Right cardiac atrium (tissue), 5 donors: ENCODE results near the gene RIOX2. TPM values are rescaled to one million over a fixed set of nuclear protein-coding genes. Genes with fewer than 3 reads are reported as not detected.

Source experiments
- ATAC-seq, 2 donors: fragments of 200-7000 bp; cut with Tn5 transposase; one replicate each; pipeline versions ENCODE4 v1.8.0 to v1.9.1; 2020; ENCODE audit warnings: moderate library complexity in 2 of 2, mild to moderate bottlenecking in 1 of 2
- DNase-seq, 3 donors: peaks; one replicate each; pipeline ENCODE4 v3.0.0-alpha.2; 2020
- H3K27ac ChIP-seq: one replicate; pipeline ENCODE4 v1.5.1; 2013; ENCODE audit warnings: mild to moderate bottlenecking, low read length, control low read depth, moderate library complexity
- H3K27me3 ChIP-seq: one replicate; pipeline ENCODE4 v1.6.1; 2013; ENCODE audit not compliant: control insufficient read depth, insufficient read depth
- H3K4me1 ChIP-seq: one replicate; pipeline ENCODE4 v1.6.1; 2013; ENCODE audit warnings: low read length; ENCODE audit not compliant: control insufficient read depth, insufficient read depth
- H3K4me3 ChIP-seq: one replicate; pipeline ENCODE4 v1.5.1; 2013; ENCODE audit warnings: low read length, control low read depth
- H3K9me3 ChIP-seq: one replicate; pipeline ENCODE4 v1.6.1; 2013; ENCODE audit warnings: low read length; ENCODE audit not compliant: control insufficient read depth
- WGBS: extraction: QIAGEN DNeasy Blood & Tissue Kit; methylation state at CpG from one replicate; pipeline ENCODE4 v1.1.7; 2013; 5-methylcytosine and 5-hydroxymethylcytosine counted together
- intact Hi-C, 4 donors: fragments of 100-400 bp; cut with DNase I; formaldehyde crosslinking; loops; one replicate each; pipeline versions ENCODE4 v1.11.0 to v1.14.0; 2022 to 2023
- polyA plus RNA-seq: library from polyadenylated mRNA; stranded (reverse); fragments of 200-250 nt; gene quantifications from one replicate; pipeline ENCODE4 v1.2.3, GENCODE V29; 2013
- total RNA-seq, 4 donors: library from RNA; stranded (reverse); fragmentation: NEBNext Ultra II Directional; extraction: Animal tissue kit (Norgen Biotek cat#: 25700); gene quantifications; one replicate each; pipeline ENCODE4 v1.2.1, GENCODE V29; 2021
- donor health status: healthy with polysubstance abuse.
- donor health status: DM: no; HTN: yes; CAD: no.
- donor health status: DM: no; HTN: no; CAD: no.
- donor health status: DM: no; HTN: yes; CAD: no; lungs with severe emphysema.
- donor health status: DM: yes; HTN: yes; CAD: no.

RIOX2 gene
- total and polyA plus RNA-seq, 5 donors, result 9.3 to 15.3 (median 12.1) TPM

- intact Hi-C loops, result no loop called here
- Histone ChIP-seq H3K4me3 (no peak overlapping the region), H3K27ac (no peak overlapping the region), H3K9me3 (no peaks in the 10 kb centered on the region), H3K4me1 (no peaks in the 10 kb centered on the region), H3K27me3 (no peaks in the 10 kb centered on the region)
- no peak for ATAC-seq
- WGBS, result 79% methylated on average over 3 of the region's 3 CpGs
- DNase-seq, result no peak
These were observed 32.5 kb upstream of the RIOX2 start for GRCh38 chr3:98004721-98005120.

DNA sequence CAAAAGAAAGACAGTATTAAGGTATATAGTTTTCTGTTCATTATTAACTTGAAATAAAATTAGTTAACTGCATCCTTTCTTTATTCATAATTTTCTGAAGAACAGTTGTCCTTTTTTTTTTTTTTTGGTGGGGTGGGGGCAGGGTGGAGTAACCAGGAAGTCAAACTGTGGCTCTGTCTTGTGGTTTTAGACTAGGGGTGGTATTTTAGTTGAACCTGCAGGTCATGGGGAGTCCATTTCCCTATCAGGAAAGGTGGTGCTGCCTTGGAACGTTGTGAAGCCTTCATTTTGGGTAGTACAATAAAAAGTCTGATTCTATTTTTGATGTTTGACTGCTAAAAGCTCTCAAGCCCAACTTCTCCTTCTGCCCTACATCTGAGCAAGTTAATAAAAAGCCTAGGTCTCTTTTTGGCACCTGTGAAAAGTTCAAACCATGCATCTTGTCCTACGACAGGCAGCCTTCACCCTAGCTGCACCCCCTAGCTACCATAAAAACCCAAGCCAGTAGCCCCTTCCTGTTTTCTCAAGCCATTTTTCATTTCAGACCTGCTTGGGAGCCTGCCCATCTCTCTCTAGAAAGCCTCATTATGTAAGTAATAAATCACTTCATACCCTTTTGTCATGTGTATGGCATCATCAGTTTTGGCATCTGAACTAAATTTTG, 31.2 kb upstream of the RIOX2 start:
- intact Hi-C loops, result no loop called here
- no peak for DNase-seq

GRCh38 chr3:98002717-98003116, 30.5 kb upstream of the RIOX2 start:
- WGBS, result 92% methylated on average over 1 of the region's 1 CpG
- H3K9me3 ChIP-seq, result no peaks in the 10 kb centered on the region
- intact Hi-C loops, result no loop called here
- no peaks in the 10 kb centered on the region for H3K27me3 ChIP-seq
- no peaks in the 10 kb centered on the region for H3K4me1 ChIP-seq
- DNase-seq (no peak), ATAC-seq (no peak)
- H3K27ac ChIP-seq, result no peak overlapping the region
- no peak overlapping the region for H3K4me3 ChIP-seq

More for the DNA sequence above, 31.2 kb upstream of the RIOX2 start:
- Histone ChIP-seq H3K9me3 (no peaks in the 10 kb centered on the region), H3K4me1 (no peaks in the 10 kb centered on the region), H3K27me3 (no peaks in the 10 kb centered on the region), H3K27ac (no peak overlapping the region), H3K4me3 (no peak overlapping the region)
- 66% methylated on average over 2 of the region's 2 CpGs for WGBS
- no peak for ATAC-seq

- no peaks in the 10 kb centered on the region for H3K27me3 ChIP-seq
- no peak for ATAC-seq
- no peaks in the 10 kb centered on the region for H3K9me3 ChIP-seq
- no peak overlapping the region for H3K4me3 ChIP-seq
- H3K4me1 ChIP-seq, result no peaks in the 10 kb centered on the region
- WGBS, result 35% methylated on average over 1 of the region's 1 CpG
- no peak overlapping the region for H3K27ac ChIP-seq
- intact Hi-C loops, result no loop called here
- no peak for DNase-seq
These were observed 27.8 kb upstream of the RIOX2 start for GRCh38 chr3:97999994-98000393.

GRCh38 chr3:97999103-97999502, 26.9 kb upstream of the RIOX2 start:
- Histone ChIP-seq H3K27ac (no peak overlapping the region), H3K4me3 (no peak overlapping the region), H3K9me3 (no peaks in the 10 kb centered on the region), H3K27me3 (no peaks in the 10 kb centered on the region), H3K4me1 (no peaks in the 10 kb centered on the region)
- ATAC-seq (no peak), DNase-seq (no peak)
- WGBS, result 85% methylated on average over 5 of the region's 5 CpGs
- intact Hi-C loops, result no loop called here

- no peak overlapping the region for H3K4me3 ChIP-seq
- WGBS, result 85% methylated on average over 4 of the region's 4 CpGs
- intact Hi-C loops, result no loop called here
- no peaks in the 10 kb centered on the region for H3K9me3 ChIP-seq
- H3K27me3 ChIP-seq, result no peaks in the 10 kb centered on the region
- DNase-seq, result no peak
- H3K27ac ChIP-seq, result no peak overlapping the region
- no peaks in the 10 kb centered on the region for H3K4me1 ChIP-seq
- ATAC-seq, result no peak
These were observed 24.8 kb upstream of the RIOX2 start for GRCh38 chr3:97996988-97997387.

DNA sequence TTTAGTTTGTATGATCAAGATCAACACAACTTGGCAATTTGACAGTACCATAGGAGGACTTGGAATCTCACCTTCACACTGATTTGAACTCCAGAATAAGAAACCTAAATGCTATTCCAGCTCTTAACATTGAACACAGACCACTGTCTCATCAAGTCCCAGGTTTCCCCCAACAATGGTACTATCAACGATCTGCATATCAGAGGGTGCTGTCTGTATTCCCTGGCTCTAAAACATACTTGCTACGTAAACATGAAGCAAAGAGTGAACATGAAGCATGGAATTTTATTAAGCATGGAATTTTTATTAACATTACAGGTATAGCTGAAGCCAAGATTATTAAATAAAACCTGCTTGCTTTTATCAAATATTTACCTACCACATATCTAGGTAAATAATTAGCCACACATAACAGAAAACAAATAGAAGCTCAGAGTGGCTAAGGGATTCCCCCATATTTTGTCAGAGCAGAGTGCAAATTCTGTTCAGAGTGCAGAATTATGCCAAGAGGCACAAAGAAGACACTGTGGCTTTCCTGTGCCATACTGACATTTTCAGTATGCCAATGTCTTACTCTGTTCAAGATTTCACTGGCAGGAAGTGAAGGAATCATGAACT, 22.2 kb upstream of the RIOX2 start:
- H3K27ac ChIP-seq, result no peak overlapping the region
- no peak overlapping the region for H3K4me3 ChIP-seq
- H3K27me3 ChIP-seq, result no peaks in the 10 kb centered on the region
- WGBS, result 89% methylated on average over 2 of the region's 2 CpGs
- DNase-seq (no peak), ATAC-seq (no peak)
- no peaks in the 10 kb centered on the region for H3K9me3 ChIP-seq
- H3K4me1 ChIP-seq, result no peaks in the 10 kb centered on the region
- intact Hi-C loops, result no loop called here

- Histone ChIP-seq H3K27me3 (no peaks in the 10 kb centered on the region), H3K27ac (no peak overlapping the region), H3K9me3 (no peaks in the 10 kb centered on the region), H3K4me1 (no peaks in the 10 kb centered on the region), H3K4me3 (no peak overlapping the region)
- intact Hi-C loops, result no loop called here
- WGBS, result 77% methylated on average over 2 of the region's 2 CpGs
- ATAC-seq (no peak), DNase-seq (no peak)
These were observed 21.3 kb upstream of the RIOX2 start for GRCh38 chr3:97993526-97993925.

DNA sequence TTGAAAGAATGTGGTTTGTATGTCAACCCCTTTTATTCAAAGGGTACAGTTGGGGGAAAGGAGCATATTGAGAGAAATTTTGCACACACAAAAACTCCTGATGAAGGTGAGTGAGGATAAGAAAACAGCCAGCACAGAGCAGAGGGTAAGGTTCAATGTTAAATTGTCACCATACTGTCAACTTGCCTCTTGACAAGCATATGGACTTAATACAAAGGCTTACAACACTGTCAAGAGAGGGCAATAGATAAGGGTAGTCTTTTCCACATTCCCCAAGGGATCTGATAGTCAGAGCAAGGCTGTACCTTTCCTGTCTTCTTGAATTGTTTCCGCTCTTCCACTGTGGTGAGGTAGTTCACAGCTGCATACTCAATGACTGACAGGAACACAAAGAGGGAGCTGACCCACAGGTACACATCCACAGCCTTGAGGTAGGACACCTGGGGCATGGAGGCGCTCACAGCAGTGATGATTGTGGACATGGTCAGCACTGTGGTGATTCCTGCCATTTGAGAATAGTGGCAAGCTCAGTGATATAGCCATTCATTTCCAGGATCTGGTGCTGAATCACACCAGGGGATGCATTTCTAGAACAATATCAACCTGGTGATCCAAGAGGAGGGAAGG, 20.4 kb upstream of the RIOX2 start:
- no peaks in the 10 kb centered on the region for H3K4me1 ChIP-seq
- ATAC-seq (no peak), DNase-seq (no peak)
- no peaks in the 10 kb centered on the region for H3K9me3 ChIP-seq
- no peak overlapping the region for H3K4me3 ChIP-seq
- H3K27me3 ChIP-seq, result no peaks in the 10 kb centered on the region
- intact Hi-C loops, result no loop called here
- H3K27ac ChIP-seq, result no peak overlapping the region
- 87% methylated on average over 2 of the region's 2 CpGs for WGBS

DNA sequence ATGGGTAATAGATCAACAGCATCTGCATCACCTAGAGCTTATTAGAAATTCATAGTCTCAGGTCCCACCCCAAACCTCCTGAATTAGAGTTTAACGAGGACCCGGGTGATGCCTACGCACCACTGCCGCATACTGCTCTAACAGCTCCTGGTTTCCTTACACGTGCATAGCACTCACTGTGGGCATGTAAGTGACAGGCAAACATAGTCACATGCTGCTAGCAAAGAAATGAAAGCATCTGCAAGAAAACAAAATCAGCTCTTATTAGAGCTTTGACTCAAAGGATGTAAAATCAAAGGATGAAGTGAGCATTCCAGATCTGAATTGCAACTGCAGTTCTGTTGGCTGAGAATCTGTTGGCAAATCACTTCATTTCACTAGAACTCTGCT, 19.1 kb upstream of the RIOX2 start:
- H3K27me3 ChIP-seq, result no peaks in the 10 kb centered on the region
- ATAC-seq (no peak), DNase-seq (no peak)
- H3K9me3 ChIP-seq, result no peaks in the 10 kb centered on the region
- H3K4me3 ChIP-seq, result no peak overlapping the region
- H3K4me1 ChIP-seq, result no peaks in the 10 kb centered on the region
- H3K27ac ChIP-seq, result no peak overlapping the region
- 60% methylated on average over 5 of the region's 5 CpGs for WGBS
- intact Hi-C loops, result no loop called here

DNA sequence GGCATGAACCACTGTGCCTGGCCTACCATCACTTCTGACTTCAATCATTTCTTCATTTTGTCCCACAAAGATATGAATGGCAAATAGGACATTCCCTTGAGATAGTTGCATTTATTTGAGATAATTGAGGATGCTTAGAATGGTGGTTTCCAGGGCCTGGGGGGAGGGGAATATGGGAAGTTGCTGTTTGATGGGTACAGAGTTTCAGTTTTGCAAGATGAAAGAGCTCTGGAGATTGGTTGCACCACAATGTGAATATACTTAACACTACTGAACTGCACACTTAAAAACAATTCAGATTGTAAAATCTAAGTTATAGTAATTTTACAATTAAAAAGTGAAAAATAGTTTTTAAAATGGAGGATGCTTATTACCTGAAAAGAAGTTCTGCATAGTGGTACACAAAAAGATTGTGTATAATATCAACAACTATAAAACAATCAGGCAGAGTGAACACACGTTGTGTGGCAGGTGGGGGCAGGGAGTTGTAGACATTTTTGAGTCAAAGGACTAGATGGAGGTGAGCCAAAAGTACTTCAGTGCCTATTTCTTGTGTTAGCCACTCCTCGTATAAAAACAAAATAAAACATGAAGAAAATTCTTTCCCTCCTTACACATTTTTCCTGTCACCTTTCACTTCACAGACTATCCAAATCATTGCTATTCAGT, 18.5 kb upstream of the RIOX2 start:
- intact Hi-C loops, result no loop called here
- ATAC-seq, result no peak

More for the DNA sequence above, 18.5 kb upstream of the RIOX2 start:
- H3K27me3 ChIP-seq, result no peaks in the 10 kb centered on the region
- WGBS, result 39% methylated on average over 2 of the region's 2 CpGs
- no peaks in the 10 kb centered on the region for H3K9me3 ChIP-seq
- no peak overlapping the region for H3K27ac ChIP-seq
- no peak overlapping the region for H3K4me3 ChIP-seq
- no peaks in the 10 kb centered on the region for H3K4me1 ChIP-seq
- no peak for DNase-seq
